Mucosa of descending colon (tissue), 3 donors: Measurements from ENCODE around the gene CPNE7. TPM values are rescaled to one million over a fixed set of nuclear protein-coding genes. Genes with fewer than 3 reads are reported as not detected.
"Not testable (repeated sequence)": the region's sequence is repeated elsewhere in the genome, so short reads cannot be mapped to it uniquely, and the experiment has no call there.

Experiments
- ATAC-seq: fragments of 200-7000 bp; cut with Tn5 transposase; one replicate; pipeline ENCODE4 v1.9.1; 2020; ENCODE audit warnings: mild to moderate bottlenecking, moderate library complexity
- DNase-seq, 3 donors: peaks; one replicate each; pipeline ENCODE4 v3.0.0-alpha.2; 2020
- H3K36me3 ChIP-seq: fragments of 200-600 bp; one replicate; pipeline ENCODE4 v1.8.0; 2021; ENCODE audit warnings: low read depth, mild to moderate bottlenecking
- H3K4me1 ChIP-seq: fragments of 200-600 bp; one replicate; pipeline ENCODE4 v1.8.0; 2021; ENCODE audit warnings: low read depth, mild to moderate bottlenecking
- H3K4me3 ChIP-seq: fragments of 200-600 bp; one replicate; pipeline ENCODE4 v1.8.0; 2021; ENCODE audit warnings: mild to moderate bottlenecking
- H3K9me3 ChIP-seq: fragments of 200-600 bp; one replicate; pipeline ENCODE4 v1.8.0; 2021; ENCODE audit warnings: mild to moderate bottlenecking
- CTCF ChIP-seq: fragments of 200-600 bp; IDR thresholded peaks from one replicate; pipeline ENCODE4 v1.8.0; 2022; ENCODE audit warnings: antibody characterized with exemption, mild to moderate bottlenecking
- intact Hi-C, 2 donors: fragments of 100-400 bp; cut with DNase I in 1 of 2; cut with micrococcal nuclease in 1 of 2; formaldehyde crosslinking; loops; one replicate each; pipeline versions ENCODE4 v1.11.0 to v1.11.1; 2022; cut with DNase I, micrococcal nuclease
- total RNA-seq, 3 donors: library from RNA; stranded (reverse); fragmentation: NEBNext Ultra II Directional in 2 of 3; extraction: Animal tissue kit (Norgen Biotek cat#: 25700) in 2 of 3; gene quantifications; one replicate each; pipeline versions ENCODE4 v1.2.1 to v1.2.4, GENCODE V29; 2021 to 2023
- donor health status: DM: no; HTN: no; CAD: no; lungs with moderate emphysema.
- donor health status: DM: no; HTN: no; CAD: no.
- donor health status: DM: no; HTN: yes; CAD: no.

The CPNE7 gene
- total RNA-seq, 3 donors from 2014 or later, result 0.72 to 2.0 (median 0.79) TPM

GRCh38 chr16:89624777-89625761, 49.5 kb downstream of the CPNE7 start:
- intact Hi-C loops, result no loop called here

GRCh38 chr16:89629827-89630610, 54.5 kb downstream of the CPNE7 start:
- DNase-seq (peak in 2 of 3 donors; percentile 50 to 66), ATAC-seq (peak; percentile 93)
- TF ChIP-seq CTCF, result no peak
- no peak overlapping the region for H3K4me3 ChIP-seq
- H3K9me3 ChIP-seq, result no peaks in the 10 kb centered on the region
- intact Hi-C loops, result no loop called here
- no peaks in the 10 kb centered on the region for H3K36me3 ChIP-seq
- no peaks in the 10 kb centered on the region for H3K4me1 ChIP-seq

More at GRCh38 chr16:89624777-89625761, 49.5 kb downstream of the CPNE7 start:
- no peak for TF ChIP-seq CTCF
- no peaks in the 10 kb centered on the region for H3K36me3 ChIP-seq
- H3K9me3 ChIP-seq, result no peaks in the 10 kb centered on the region
- no peak overlapping the region for H3K4me3 ChIP-seq
- DNase-seq, result no peak
- no peaks in the 10 kb centered on the region for H3K4me1 ChIP-seq
- ATAC-seq, result peak; percentile 39

- Histone ChIP-seq H3K9me3 (no peaks in the 10 kb centered on the region), H3K4me1 (no peaks in the 10 kb centered on the region), H3K4me3 (no peak overlapping the region), H3K36me3 (no peaks in the 10 kb centered on the region)
- DNase-seq (peak in 2 of 3 donors; percentile 44 to 50), ATAC-seq (peak; percentile 56)
- TF ChIP-seq CTCF, result no peak
- intact Hi-C loops, result no loop called here
These were observed 57.6 kb downstream of the CPNE7 start for GRCh38 chr16:89633064-89633631.

- ATAC-seq, H3K36me3 ChIP-seq, DNase-seq, H3K9me3 ChIP-seq, H3K4me1 ChIP-seq, intact Hi-C loops, H3K4me3 ChIP-seq: not testable (repeated sequence)
These were observed 59.2 kb downstream of the CPNE7 start for GRCh38 chr16:89634463-89635385.

- ATAC-seq (no peak), DNase-seq (no peak)
- no peak for TF ChIP-seq CTCF
- H3K4me1 ChIP-seq, result peaks cover 6% of the 10 kb centered on the region
- intact Hi-C loops, result no loop called here
- H3K9me3 ChIP-seq, result no peaks in the 10 kb centered on the region
- no peak overlapping the region for H3K4me3 ChIP-seq
- no peaks in the 10 kb centered on the region for H3K36me3 ChIP-seq
These were observed 61.1 kb downstream of the CPNE7 start for GRCh38 chr16:89636663-89637062.
